HEK293 (cell line): ENCODE data around the gene ADAM19.

Source experiments
- CTCF ChIA-PET: fragments of 350-600 bp; formaldehyde crosslinking; extraction: SDS; loops from one replicate; lab custom pipeline; 2021; ENCODE audit warnings: antibody characterized with exemption; lab: Yijun Ruan, JAX
- POLR2A ChIA-PET: fragments of 300-600 bp; formaldehyde crosslinking; extraction: SDS; loops from one replicate; lab custom pipeline; 2020; ENCODE audit warnings: antibody characterized with exemption, inconsistent platforms; lab: Yijun Ruan, JAX
- H3K27ac ChIP-seq: fragments of 200-500 bp; sonication (Bioruptor generic); 2 replicates; pipeline ENCODE4 v1.5.1; 2014; ENCODE audit warnings: low read depth, low read length, control low read depth, inconsistent platforms; ENCODE audit errors: extremely low read depth
- H3K36me3 ChIP-seq, 2 experiments: fragments of 200-500 bp in 1 of 2; sonication (Bioruptor generic) in 1 of 2; 1 replicate in 1 of 2; 2 replicates in 1 of 2; pipeline ENCODE4 v1.5.1; 2014 to 2017; ENCODE audit warnings: inconsistent platforms in 2 of 2, low read length in 2 of 2; ENCODE audit not compliant: control insufficient read depth in 2 of 2, insufficient read depth in 1 of 2
- H3K4me1 ChIP-seq: fragments of 200-500 bp; sonication (Bioruptor generic); 2 replicates; pipeline ENCODE4 v1.5.1; 2014; ENCODE audit warnings: mild to moderate bottlenecking, low read length, inconsistent platforms; ENCODE audit not compliant: control insufficient read depth, insufficient read depth
- H3K4me3 ChIP-seq: 2 replicates; pipeline ENCODE4 v1.5.1; 2011; ENCODE audit warnings: low read depth, mild to moderate bottlenecking, control low read depth, low read length, moderate library complexity
- H3K9me3 ChIP-seq: fragments of 200-500 bp; sonication (Bioruptor generic); 2 replicates; pipeline ENCODE4 v1.5.1; 2014; ENCODE audit warnings: low read depth, low read length, inconsistent platforms; ENCODE audit not compliant: control insufficient read depth, insufficient read depth
- PRDM2 ChIP-seq: fragments of 450-650 bp; formaldehyde crosslinking; IDR thresholded peaks from 2 replicates; pipeline ENCODE4 v1.5.1; 2016; ENCODE audit warnings: missing biosample characterization, missing genetic modification characterization, borderline replicate concordance
- REST ChIP-seq: fragments of 450-650 bp; formaldehyde crosslinking; IDR thresholded peaks from 2 replicates; pipeline ENCODE4 v1.5.1; 2016; ENCODE audit warnings: missing biosample characterization, missing genetic modification characterization
- ZBTB48 ChIP-seq: fragments of 450-650 bp; formaldehyde crosslinking; IDR thresholded peaks from 2 replicates; pipeline ENCODE4 v1.5.1; 2016; ENCODE audit warnings: missing biosample characterization, missing genetic modification characterization
- ZIC2 ChIP-seq: fragments of 450-650 bp; formaldehyde crosslinking; IDR thresholded peaks from 2 replicates; pipeline ENCODE4 v1.5.1; 2016; ENCODE audit warnings: missing biosample characterization, missing genetic modification characterization
- ZNF112 ChIP-seq: fragments of 450-650 bp; formaldehyde crosslinking; IDR thresholded peaks from 2 replicates; pipeline ENCODE4 v1.5.0; 2017; ENCODE audit warnings: missing biosample characterization, missing genetic modification characterization
- ZNF121 ChIP-seq: fragments of 450-650 bp; formaldehyde crosslinking; IDR thresholded peaks from 2 replicates; pipeline ENCODE4 v1.5.1; 2016; ENCODE audit warnings: missing biosample characterization, missing genetic modification characterization
- ZNF157 ChIP-seq: fragments of 450-650 bp; formaldehyde crosslinking; IDR thresholded peaks from 2 replicates; pipeline ENCODE4 v1.5.1; 2016; ENCODE audit warnings: missing biosample characterization, missing genetic modification characterization
- ZNF184 ChIP-seq: fragments of 450-650 bp; IDR thresholded peaks from 2 replicates; pipeline ENCODE4 v1.5.1; 2018; ENCODE audit warnings: missing biosample characterization, mild to moderate bottlenecking, missing genetic modification characterization
- ZNF214 ChIP-seq: fragments of 450-650 bp; formaldehyde crosslinking; IDR thresholded peaks from 2 replicates; pipeline ENCODE4 v1.5.1; 2017; ENCODE audit warnings: missing biosample characterization, mild to moderate bottlenecking, missing genetic modification characterization, borderline replicate concordance
- ZNF280D ChIP-seq: fragments of 450-650 bp; formaldehyde crosslinking; IDR thresholded peaks from 2 replicates; pipeline ENCODE4 v1.5.1; 2016; ENCODE audit warnings: missing biosample characterization, missing genetic modification characterization
- ZNF398 ChIP-seq: fragments of 450-650 bp; formaldehyde crosslinking; IDR thresholded peaks from 2 replicates; pipeline ENCODE4 v1.5.1; 2017; ENCODE audit warnings: missing biosample characterization, missing genetic modification characterization
- ZNF488 ChIP-seq: fragments of 450-650 bp; formaldehyde crosslinking; IDR thresholded peaks from 2 replicates; pipeline ENCODE4 v1.5.1; 2016; ENCODE audit warnings: missing biosample characterization, missing genetic modification characterization
- ZNF510 ChIP-seq: fragments of 450-650 bp; formaldehyde crosslinking; IDR thresholded peaks from 2 replicates; pipeline ENCODE4 v1.5.1; 2018; ENCODE audit warnings: mild to moderate bottlenecking, missing genetic modification characterization, missing biosample characterization; ENCODE audit not compliant: insufficient replicate concordance
- ZNF560 ChIP-seq: fragments of 450-650 bp; formaldehyde crosslinking; IDR thresholded peaks from 2 replicates; pipeline ENCODE4 v1.5.1; 2017; ENCODE audit warnings: missing biosample characterization, missing genetic modification characterization, borderline replicate concordance
- ZNF561 ChIP-seq: fragments of 450-650 bp; IDR thresholded peaks from 2 replicates; pipeline ENCODE4 v1.5.1; 2018; ENCODE audit warnings: missing biosample characterization, missing genetic modification characterization, borderline replicate concordance
- ZNF580 ChIP-seq: fragments of 450-650 bp; formaldehyde crosslinking; IDR thresholded peaks from 2 replicates; pipeline ENCODE4 v1.5.1; 2016; ENCODE audit warnings: missing biosample characterization, missing genetic modification characterization
- ZNF677 ChIP-seq: fragments of 450-650 bp; IDR thresholded peaks from 2 replicates; pipeline ENCODE4 v1.5.0; 2018; ENCODE audit warnings: missing biosample characterization, mild to moderate bottlenecking, missing genetic modification characterization, moderate library complexity
- ZNF747 ChIP-seq: fragments of 450-650 bp; formaldehyde crosslinking; IDR thresholded peaks from 2 replicates; pipeline ENCODE4 v1.5.1; 2016; ENCODE audit warnings: missing biosample characterization, missing genetic modification characterization
- ZNF785 ChIP-seq: fragments of 450-650 bp; formaldehyde crosslinking; IDR thresholded peaks from 2 replicates; pipeline ENCODE4 v1.5.1; 2016; ENCODE audit warnings: missing biosample characterization, missing genetic modification characterization
- ZNF837 ChIP-seq: fragments of 450-650 bp; formaldehyde crosslinking; IDR thresholded peaks from 2 replicates; pipeline ENCODE4 v1.5.1; 2016; ENCODE audit warnings: missing biosample characterization, missing genetic modification characterization

The ADAM19 gene

GRCh38 chr5:157505496-157505895 lies 70.1 kb downstream of the ADAM19 start:
- H3K36me3 ChIP-seq: no peaks in the 10 kb centered on the region
- no peak overlapping the region for H3K27ac ChIP-seq
- H3K4me3 ChIP-seq: no peak overlapping the region
- no peaks in the 10 kb centered on the region for H3K9me3 ChIP-seq
- H3K4me1 ChIP-seq: no peaks in the 10 kb centered on the region
- TF ChIP-seq ZNF510 (tag by site-specific recombination) (no peak), ZNF580 (tag by site-specific recombination) (no peak)
- POLR2A ChIA-PET: no interaction called here
- CTCF ChIA-PET: no interaction called here

- no peaks in the 10 kb centered on the region for H3K36me3 ChIP-seq
- no peak overlapping the region for H3K4me3 ChIP-seq
- H3K4me1 ChIP-seq: no peaks in the 10 kb centered on the region
- ChIA-PET POLR2A (no interaction called here), CTCF (no interaction called here)
- no peaks in the 10 kb centered on the region for H3K9me3 ChIP-seq
- H3K27ac ChIP-seq: no peak overlapping the region
- TF ChIP-seq ZNF560: no peak
- TF ChIP-seq ZIC2 (tag by site-specific recombination): no peak
- TF ChIP-seq REST (tag by site-specific recombination): no peak
- no peak for TF ChIP-seq ZNF561
- no peak for TF ChIP-seq ZNF785 (tag by site-specific recombination)
- no peak for TF ChIP-seq ZNF121 (tag by site-specific recombination)
- TF ChIP-seq ZNF157 (tag by site-specific recombination): no peak
- TF ChIP-seq ZNF488 (tag by site-specific recombination): no peak
- no peak for TF ChIP-seq PRDM2 (tag by site-specific recombination)
- TF ChIP-seq ZNF398 (tag by site-specific recombination): no peak
- TF ChIP-seq ZNF280D: no peak
- TF ChIP-seq ZNF747: no peak
- no peak for TF ChIP-seq ZBTB48 (tag by site-specific recombination)
- no peak for TF ChIP-seq ZNF112
- no peak for TF ChIP-seq ZNF214 (tag by site-specific recombination)
- no peak for TF ChIP-seq ZNF837 (tag by site-specific recombination)
- TF ChIP-seq ZNF677 (tag by site-specific recombination): no peak
- TF ChIP-seq ZNF184 (tag by site-specific recombination): no peak
Measured at GRCh38 chr5:157504053-157504452, 71.5 kb downstream of the ADAM19 start.
